ENCODE data around the gene MYO1C.
"Not testable (repeated sequence)": the region's sequence is repeated elsewhere in the genome, so short reads cannot be mapped to it uniquely, and the experiment has no call there.

MYO1C gene

GRCh38 chr17:1454541-1454940 lies 37.9 kb downstream of the MYO1C start:
- Histone ChIP-seq H3K9ac (ENCODE audit: low read depth, low read length) (peak overlapping the region; percentile 98), H3K36me3 (ENCODE audit: insufficient read depth, low read length) (no peaks in the 10 kb centered on the region; the same call in 1 of the 2 replicates), H3K4me1 (ENCODE audit: insufficient read depth, low read length) (no peaks in the 10 kb centered on the region; the same call in 1 of the 2 replicates), H3K9me3 (ENCODE audit: control insufficient read depth, insufficient read depth, low read length) (no peaks in the 10 kb centered on the region)

GRCh38 chr17:1453694-1454093 lies 38.8 kb downstream of the MYO1C start:
- not testable (repeated sequence) for H3K4me1 ChIP-seq (ENCODE audit: insufficient read depth, low read length); H3K9ac ChIP-seq (ENCODE audit: low read depth, low read length); H3K36me3 ChIP-seq (ENCODE audit: insufficient read depth, low read length); H3K9me3 ChIP-seq (ENCODE audit: control insufficient read depth, insufficient read depth, low read length)

GRCh38 chr17:1452836-1453235 lies 39.6 kb downstream of the MYO1C start:
- no peak overlapping the region for H3K9ac ChIP-seq (ENCODE audit: low read depth, low read length)
- H3K4me1 ChIP-seq (ENCODE audit: insufficient read depth, low read length), result no peaks in the 10 kb centered on the region; the same call in 1 of the 2 replicates
- no peaks in the 10 kb centered on the region; the same call in none of the 2 replicates for H3K36me3 ChIP-seq (ENCODE audit: insufficient read depth, low read length)
- no peaks in the 10 kb centered on the region for H3K9me3 ChIP-seq (ENCODE audit: control insufficient read depth, insufficient read depth, low read length)

DNA sequence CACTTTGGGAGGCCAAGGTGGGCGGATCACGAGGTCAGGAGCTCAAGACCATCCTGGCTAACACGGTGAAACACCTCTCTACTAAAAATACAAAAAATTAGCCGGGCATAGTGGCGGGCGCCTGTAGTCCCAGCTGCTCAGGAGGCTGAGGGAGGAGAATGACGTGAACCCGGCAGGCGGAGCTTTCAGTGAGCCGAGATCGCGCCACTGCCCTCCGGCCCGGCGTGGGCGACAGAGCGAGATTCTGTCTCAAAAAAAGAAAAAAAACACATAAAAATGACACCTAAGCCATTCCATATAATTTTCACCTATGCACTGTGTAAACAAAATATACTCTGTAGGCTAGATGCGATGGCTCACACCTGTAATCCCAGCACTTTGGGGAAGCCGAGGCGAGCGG lies 42.2 kb downstream of the MYO1C start:
- H3K4me1 ChIP-seq (ENCODE audit: insufficient read depth, low read length); H3K36me3 ChIP-seq (ENCODE audit: insufficient read depth, low read length); H3K9ac ChIP-seq (ENCODE audit: low read depth, low read length); H3K9me3 ChIP-seq (ENCODE audit: control insufficient read depth, insufficient read depth, low read length): not testable (repeated sequence)

DNA sequence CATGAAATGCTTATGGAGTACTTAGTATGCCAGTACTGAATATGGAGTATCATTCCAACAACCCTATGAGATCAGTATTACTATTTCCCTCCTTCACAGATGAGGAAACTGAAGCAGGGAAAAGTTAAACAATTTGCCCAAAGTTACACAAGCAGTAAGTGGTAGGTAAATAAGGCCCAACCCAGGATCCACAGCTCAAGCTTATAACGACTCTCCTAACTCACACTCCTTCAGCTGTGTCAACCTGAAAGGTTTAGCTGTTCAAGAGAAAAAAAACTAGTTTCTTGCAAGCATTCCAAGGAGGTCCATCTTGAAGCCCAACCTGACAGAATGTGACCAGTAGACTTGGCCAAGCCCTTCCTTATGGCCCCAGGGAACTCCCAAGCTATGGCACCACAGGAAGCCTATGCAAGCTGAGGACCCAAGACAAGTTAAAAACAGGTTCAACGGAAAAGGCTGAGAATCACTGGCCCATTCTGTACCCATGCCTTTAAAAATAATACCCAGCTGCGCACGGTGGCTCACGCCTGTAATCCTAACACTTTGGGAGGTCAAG lies 43.0 kb downstream of the MYO1C start:
- Histone ChIP-seq H3K4me1 (ENCODE audit: insufficient read depth, low read length) (no peaks in the 10 kb centered on the region; the same call in 1 of the 2 replicates), H3K9me3 (ENCODE audit: control insufficient read depth, insufficient read depth, low read length) (no peaks in the 10 kb centered on the region), H3K36me3 (ENCODE audit: insufficient read depth, low read length) (no peaks in the 10 kb centered on the region; the same call in none of the 2 replicates), H3K9ac (ENCODE audit: low read depth, low read length) (no peak overlapping the region)

DNA sequence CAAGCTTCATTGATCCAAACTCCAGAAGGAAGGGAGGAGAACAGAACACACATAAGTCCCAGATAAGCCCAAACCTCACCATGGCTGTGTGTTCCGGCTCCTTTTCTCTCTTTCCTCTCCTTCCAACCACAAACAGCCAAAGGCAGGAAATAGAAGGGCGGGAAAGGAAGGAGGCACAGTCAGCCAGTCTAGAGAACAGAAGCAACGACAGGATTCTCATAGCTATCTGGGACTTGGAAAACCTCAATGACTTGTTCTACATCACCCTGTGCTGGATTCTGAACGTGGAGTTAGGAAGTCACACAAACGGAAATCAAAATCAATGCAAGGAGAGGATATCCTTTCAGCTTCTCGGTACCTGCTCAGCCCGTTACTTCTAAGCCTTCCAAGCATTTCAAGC lies 45.4 kb downstream of the MYO1C start:
- no peak overlapping the region for H3K9ac ChIP-seq (ENCODE audit: low read depth, low read length)
- no peaks in the 10 kb centered on the region for H3K9me3 ChIP-seq (ENCODE audit: control insufficient read depth, insufficient read depth, low read length)
- no peaks in the 10 kb centered on the region; the same call in 1 of the 2 replicates for H3K36me3 ChIP-seq (ENCODE audit: insufficient read depth, low read length)
- H3K4me1 ChIP-seq (ENCODE audit: insufficient read depth, low read length), result no peaks in the 10 kb centered on the region

GRCh38 chr17:1446201-1446600 lies 46.3 kb downstream of the MYO1C start:
- Histone ChIP-seq H3K36me3 (ENCODE audit: insufficient read depth, low read length) (no peaks in the 10 kb centered on the region; the same call in 1 of the 2 replicates), H3K9ac (ENCODE audit: low read depth, low read length) (no peak overlapping the region), H3K4me1 (ENCODE audit: insufficient read depth, low read length) (no peaks in the 10 kb centered on the region)

DNA sequence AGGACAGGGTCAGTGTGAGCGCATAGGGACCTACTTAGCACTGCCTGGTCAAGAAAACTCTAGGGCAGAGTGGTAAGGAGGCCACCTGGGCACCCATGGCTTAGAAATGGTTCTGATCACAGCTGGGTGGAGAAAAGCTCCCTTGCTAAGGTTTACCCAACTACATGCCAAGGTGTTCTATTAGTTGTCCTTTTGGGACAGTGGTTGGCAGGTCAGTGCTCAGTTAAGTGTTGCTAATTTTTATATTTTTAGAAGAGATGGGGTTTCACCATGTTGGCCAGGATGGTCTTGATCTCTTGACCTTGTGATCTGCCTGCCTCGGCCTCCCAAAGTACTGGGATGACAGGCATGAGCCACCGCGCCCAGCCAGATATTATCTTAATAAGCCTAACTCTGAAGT lies 46.8 kb downstream of the MYO1C start:
- not testable (repeated sequence) for H3K9ac ChIP-seq (ENCODE audit: low read depth, low read length); H3K9me3 ChIP-seq (ENCODE audit: control insufficient read depth, insufficient read depth, low read length); H3K4me1 ChIP-seq (ENCODE audit: insufficient read depth, low read length); H3K36me3 ChIP-seq (ENCODE audit: insufficient read depth, low read length)

More at GRCh38 chr17:1446201-1446600, 46.3 kb downstream of the MYO1C start:
- H3K9me3 ChIP-seq (ENCODE audit: control insufficient read depth, insufficient read depth, low read length), result no peaks in the 10 kb centered on the region

DNA sequence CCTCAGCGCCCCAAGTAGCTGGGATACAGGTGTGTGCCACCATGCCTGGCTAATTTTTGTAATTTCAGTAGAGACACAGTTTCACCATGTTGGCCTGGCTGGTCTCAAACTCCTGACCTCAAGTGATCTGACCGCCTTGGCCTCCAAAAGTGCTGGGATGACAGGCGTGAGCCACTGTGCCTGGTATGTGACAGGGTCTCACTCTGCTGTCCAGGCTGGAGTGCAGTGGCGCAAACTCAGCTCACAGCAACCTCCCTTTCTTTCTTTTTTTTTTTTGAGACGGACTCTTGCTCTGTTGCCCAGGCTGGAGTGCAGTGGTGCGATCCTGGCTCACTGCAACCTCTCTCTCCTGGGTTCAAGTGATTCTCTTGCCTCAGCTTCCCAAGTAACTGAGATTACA lies 49.8 kb downstream of the MYO1C start:
- not testable (repeated sequence) for H3K9me3 ChIP-seq (ENCODE audit: control insufficient read depth, insufficient read depth, low read length); H3K9ac ChIP-seq (ENCODE audit: low read depth, low read length); H3K4me1 ChIP-seq (ENCODE audit: insufficient read depth, low read length); H3K36me3 ChIP-seq (ENCODE audit: insufficient read depth, low read length)

- Histone ChIP-seq H3K4me1 (ENCODE audit: insufficient read depth, low read length) (0 out of 2 replicates have a peak, but pooled peaks cover 9% of the 10 kb centered on the region), H3K9me3 (ENCODE audit: control insufficient read depth, insufficient read depth, low read length) (no peaks in the 10 kb centered on the region), H3K36me3 (ENCODE audit: insufficient read depth, low read length) (0 out of 2 replicates have a peak, but pooled peaks cover 1% of the 10 kb centered on the region), H3K9ac (ENCODE audit: low read depth, low read length) (no peak overlapping the region)
Observed at GRCh38 chr17:1442187-1442586, 50.3 kb downstream of the MYO1C start.

GRCh38 chr17:1440921-1441320 lies 51.6 kb downstream of the MYO1C start:
- H3K4me1 ChIP-seq (ENCODE audit: insufficient read depth, low read length), result 0 out of 2 replicates have a peak, but pooled peaks cover 9% of the 10 kb centered on the region
- no peak overlapping the region for H3K9ac ChIP-seq (ENCODE audit: low read depth, low read length)
- no peaks in the 10 kb centered on the region for H3K9me3 ChIP-seq (ENCODE audit: control insufficient read depth, insufficient read depth, low read length)
- H3K36me3 ChIP-seq (ENCODE audit: insufficient read depth, low read length), result peaks cover 14% of the 10 kb centered on the region

GRCh38 chr17:1438593-1439083 lies 53.8 kb downstream of the MYO1C start:
- no peaks in the 10 kb centered on the region for H3K9me3 ChIP-seq (ENCODE audit: control insufficient read depth, insufficient read depth, low read length)
- peaks cover 31% of the 10 kb centered on the region for H3K36me3 ChIP-seq (ENCODE audit: insufficient read depth, low read length)
- 0 out of 2 replicates have a peak, but pooled peaks cover 9% of the 10 kb centered on the region for H3K4me1 ChIP-seq (ENCODE audit: insufficient read depth, low read length)
- H3K9ac ChIP-seq (ENCODE audit: low read depth, low read length), result no peak overlapping the region

GRCh38 chr17:1435326-1435725 lies 57.2 kb downstream of the MYO1C start:
- Histone ChIP-seq H3K9ac (ENCODE audit: low read depth, low read length) (no peak overlapping the region), H3K9me3 (ENCODE audit: control insufficient read depth, insufficient read depth, low read length) (no peaks in the 10 kb centered on the region), H3K36me3 (ENCODE audit: insufficient read depth, low read length) (peaks cover 38% of the 10 kb centered on the region), H3K4me1 (ENCODE audit: insufficient read depth, low read length) (0 out of 2 replicates have a peak, but pooled peaks cover 9% of the 10 kb centered on the region)

GRCh38 chr17:1434150-1434549 lies 58.3 kb downstream of the MYO1C start:
- H3K9ac ChIP-seq (ENCODE audit: low read depth, low read length), result no peak overlapping the region
- H3K36me3 ChIP-seq (ENCODE audit: insufficient read depth, low read length), result peaks cover 44% of the 10 kb centered on the region
- 0 out of 2 replicates have a peak, but pooled peaks cover 9% of the 10 kb centered on the region for H3K4me1 ChIP-seq (ENCODE audit: insufficient read depth, low read length)
- H3K9me3 ChIP-seq (ENCODE audit: control insufficient read depth, insufficient read depth, low read length), result no peaks in the 10 kb centered on the region

DNA sequence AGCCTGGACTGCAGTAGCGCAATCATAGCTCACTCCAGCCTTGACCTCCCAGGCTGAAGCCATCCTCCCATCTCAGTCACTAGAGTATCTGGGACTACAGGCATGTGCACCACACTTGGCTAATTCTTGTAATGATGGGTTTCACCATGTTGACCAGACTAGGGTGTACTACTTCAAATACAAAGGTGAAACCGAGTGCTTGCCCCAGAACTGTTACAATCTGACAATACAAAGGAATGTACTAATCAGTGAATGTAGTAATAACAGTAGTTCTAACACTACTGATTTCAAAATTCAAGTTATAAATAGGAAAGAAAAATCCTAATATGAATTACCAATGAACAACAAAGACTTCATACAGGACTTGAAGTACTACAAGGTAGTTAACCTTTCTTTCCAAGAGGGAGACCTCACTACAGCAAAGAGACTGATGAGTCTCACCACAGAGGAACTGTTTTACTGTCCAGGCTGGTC lies 60.8 kb downstream of the MYO1C start:
- Histone ChIP-seq H3K9me3 (ENCODE audit: control insufficient read depth, insufficient read depth, low read length) (no peaks in the 10 kb centered on the region), H3K36me3 (ENCODE audit: insufficient read depth, low read length) (peaks cover 40% of the 10 kb centered on the region), H3K9ac (ENCODE audit: low read depth, low read length) (no peak overlapping the region), H3K4me1 (ENCODE audit: insufficient read depth, low read length) (no peaks in the 10 kb centered on the region)

All from ES-I3 (cell line).